B cell (primary cell): ENCODE results near the gene IFRD2. TPM values are rescaled to one million over a fixed set of nuclear protein-coding genes. Genes with fewer than 3 reads are reported as not detected.

ENCODE experiments used
- ATAC-seq: fragments of 200-7000 bp; cut with Tn5 transposase; one replicate; pipeline ENCODE4 v1.10.0; 2021; ENCODE audit warnings: low read depth, mild to moderate bottlenecking, moderate number of reproducible peaks, moderate library complexity
- CTCF ChIA-PET: fragments of 350-600 bp; sonication (Branson Sonifier 250); formaldehyde crosslinking; loops from one replicate; lab custom pipeline; 2021; ENCODE audit warnings: antibody characterized with exemption, inconsistent platforms; lab: Charles Lee
- POLR2A ChIA-PET: fragments of 350-600 bp; sonication (Branson Sonifier 250); formaldehyde crosslinking; loops from one replicate; lab custom pipeline; 2021; ENCODE audit warnings: antibody characterized with exemption; lab: Charles Lee
- DNase-seq: peaks from one replicate; pipeline ENCODE4 v3.0.0; 2013
- H2AFZ ChIP-seq: 2 replicates; pipeline ENCODE4 v1.6.1; 2012; ENCODE audit warnings: mild to moderate bottlenecking, low read depth, low read length; ENCODE audit not compliant: insufficient read depth, poor library complexity, severe bottlenecking
- H3K27ac ChIP-seq, 2 donors: 1 replicate in 1 of 2; 2 replicates in 1 of 2; pipeline ENCODE4 v1.5.1; 2012 to 2013; ENCODE audit warnings: low read length in 2 of 2, mild to moderate bottlenecking in 2 of 2, moderate library complexity in 1 of 2
- H3K27me3 ChIP-seq, 4 experiments: fragments of 200-600 bp in 1 of 4; sonication (generic) in 1 of 4; replicated peaks in 1 of 4; 1 replicate in 2 of 4; 2 replicates in 2 of 4; pipeline versions ENCODE4 v1.6.1 to v1.7.0; 2013 to 2016; ENCODE audit warnings: low read length in 3 of 4, mild to moderate bottlenecking in 2 of 4, mixed read lengths in 1 of 4, moderate library complexity in 1 of 4; ENCODE audit not compliant: insufficient read depth in 4 of 4, control insufficient read depth in 3 of 4; ENCODE audit errors: control extremely low read depth in 1 of 4
- H3K36me3 ChIP-seq, 2 experiments: replicated peaks in 1 of 2; 1 replicate in 1 of 2; 2 replicates in 1 of 2; pipeline versions ENCODE4 v1.6.1 to v1.7.1; 2013; ENCODE audit warnings: low read length in 1 of 2; ENCODE audit not compliant: insufficient read depth in 2 of 2, control insufficient read depth in 1 of 2; ENCODE audit errors: control extremely low read depth in 1 of 2, extremely low read depth in 1 of 2
- H3K4me1 ChIP-seq, 2 donors: fragments of 200-600 bp in 1 of 2; sonication (generic) in 1 of 2; 1 replicate in 1 of 2; 2 replicates in 1 of 2; pipeline versions ENCODE4 v1.5.1 to v1.6.1; 2013 to 2017; ENCODE audit warnings: low read length in 2 of 2; ENCODE audit not compliant: control insufficient read depth in 2 of 2, insufficient read depth in 2 of 2
- H3K4me2 ChIP-seq: replicated peaks from 2 replicates; pipeline ENCODE3; 2012; ENCODE audit warnings: mild to moderate bottlenecking, low read depth, low read length; ENCODE audit not compliant: poor library complexity, severe bottlenecking
- H3K4me3 ChIP-seq, 5 experiments: fragments of 200-600 bp in 1 of 5; sonication (generic) in 1 of 5; 1 replicate in 3 of 5; 2 replicates in 2 of 5; pipeline versions ENCODE4 v1.5.1 to v1.7.0; 2011 to 2016; ENCODE audit warnings: low read length in 4 of 5, mild to moderate bottlenecking in 4 of 5, low read depth in 2 of 5, control low read depth in 1 of 5, moderate library complexity in 1 of 5; ENCODE audit not compliant: insufficient read depth in 1 of 5; ENCODE audit errors: control extremely low read depth in 1 of 5, extremely low read depth in 1 of 5
- H3K79me2 ChIP-seq: fragments of 200-600 bp; sonication (generic); one replicate; pipeline ENCODE4 v1.6.0; 2016; ENCODE audit warnings: low read length; ENCODE audit not compliant: control insufficient read depth, insufficient read depth
- H3K9ac ChIP-seq: fragments of 200-600 bp; sonication (generic); 2 replicates; pipeline ENCODE4 v1.6.1; 2017; ENCODE audit warnings: mild to moderate bottlenecking, low read length, moderate library complexity
- H3K9me3 ChIP-seq, 3 donors: one replicate each; pipeline versions ENCODE4 v1.6.1 to v1.7.1; 2013; ENCODE audit warnings: low read length in 2 of 3; ENCODE audit not compliant: control insufficient read depth in 2 of 3, insufficient read depth in 1 of 3; ENCODE audit errors: control extremely low read depth in 1 of 3
- H4K20me1 ChIP-seq: 2 replicates; pipeline ENCODE4 v1.6.0; 2012; ENCODE audit warnings: mild to moderate bottlenecking, low read length; ENCODE audit not compliant: insufficient read depth, control insufficient read depth, poor library complexity, severe bottlenecking
- H3K27ac Mint-ChIP-seq: one replicate; pipeline ENCODE4 v1.8.0; 2021; ENCODE audit warnings: mixed read lengths
- H3K27me3 Mint-ChIP-seq: one replicate; pipeline ENCODE4 v1.8.0; 2021; ENCODE audit warnings: mixed read lengths
- H3K4me1 Mint-ChIP-seq: one replicate; pipeline ENCODE4 v1.8.0; 2021; ENCODE audit warnings: mixed read lengths
- H3K4me3 Mint-ChIP-seq: one replicate; pipeline ENCODE4 v1.8.0; 2021; ENCODE audit warnings: mixed read lengths
- H3K9me3 Mint-ChIP-seq: one replicate; pipeline ENCODE4 v1.8.0; 2022; ENCODE audit warnings: mixed read lengths; ENCODE audit not compliant: insufficient read depth
- EZH2 ChIP-seq: IDR thresholded peaks from 2 replicates; pipeline ENCODE4 v1.6.1; 2012; ENCODE audit warnings: borderline replicate concordance, low read depth, mild to moderate bottlenecking, moderate library complexity, low read length; ENCODE audit not compliant: insufficient read depth, poor library complexity, severe bottlenecking
- WGBS: methylation state at CpG from one replicate; pipeline ENCODE4 v1.1.5; 2013; ENCODE audit warnings: missing lambda C conversion rate; ENCODE audit not compliant: insufficient coverage; 5-methylcytosine and 5-hydroxymethylcytosine counted together
- intact Hi-C: fragments of 100-400 bp; cut with micrococcal nuclease; formaldehyde crosslinking; loops from one replicate; pipeline ENCODE4 v1.10.0; 2022
- polyA plus RNA-seq: library from polyadenylated mRNA; depleted of rRNA; stranded (reverse); fragments of >200 nt; gene quantifications from 2 replicates; pipeline ENCODE4 v1.2.3, GENCODE V29; 2012
- total RNA-seq, 2 donors: library from RNA; stranded (reverse); fragments of 120-200 nt in 1 of 2; gene quantifications; 1 replicate in 1 of 2; 2 replicates in 1 of 2; pipeline versions ENCODE4 v1.2.3 to v1.2.4, GENCODE V29; 2013 to 2022
- TF ChIP-seq, protein P1 (sequence below): fragments of 200-600 bp; IDR thresholded peaks from one replicate; pipeline ENCODE4 v1.8.0; 2022; ENCODE audit warnings: antibody characterized with exemption, mild to moderate bottlenecking

Gene IFRD2
- total and polyA plus RNA-seq, 2 donors (not counting 1 experiment from before 2014, with no cell fraction given): 63.4 to 80.1 TPM

DNA sequence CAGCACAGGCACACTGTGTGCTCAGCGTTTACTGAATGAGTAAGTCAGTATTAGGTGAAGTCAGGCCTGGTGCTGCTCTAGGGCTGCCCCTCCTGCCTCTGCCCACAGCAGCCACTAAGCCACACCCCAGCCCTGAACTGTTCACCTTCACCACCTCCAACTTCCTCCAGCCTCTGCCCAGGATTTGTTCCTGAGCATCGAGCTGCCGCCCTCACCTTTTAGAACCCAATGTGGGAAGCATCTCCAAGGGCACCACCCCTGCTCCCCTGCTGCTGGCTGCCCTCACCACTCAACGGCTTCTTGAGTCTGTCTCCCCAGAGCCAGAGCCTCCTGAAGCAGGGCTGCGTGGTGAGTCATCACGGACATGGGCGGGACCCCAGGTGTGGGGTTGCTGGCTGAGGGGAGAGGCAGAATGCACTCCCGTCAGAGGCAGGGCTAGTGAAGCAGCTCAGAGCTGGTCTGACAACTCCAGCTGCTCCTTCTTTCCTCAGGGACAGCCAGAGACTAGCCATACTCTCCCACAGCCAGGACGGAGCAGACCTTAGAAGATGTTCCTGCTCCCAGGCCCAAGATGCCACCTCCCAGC lies 24.5 kb upstream of the IFRD2 start:
- no peaks in the 10 kb centered on the region for H3K9me3 ChIP-seq
- no peaks in the 10 kb centered on the region for H3K79me2 ChIP-seq
- H3K27ac Mint-ChIP-seq: peak overlapping the region; percentile 75
- H3K4me3 Mint-ChIP-seq: peak overlapping the region; percentile 56
- no peaks in the 10 kb centered on the region for H3K27me3 Mint-ChIP-seq
- peak overlapping the region in 1 of 2 donors; percentile 4 for H3K27ac ChIP-seq
- WGBS: 67% methylated on average over 9 of the region's 9 CpGs
- ChIA-PET CTCF (no interaction called here), POLR2A (interaction anchor here (0.6 to 1.3 kb wide), 2 partner anchors 17 to 370 kb away, joined by 3 to 4 read pairs; no protein-coding TSS in a partner anchor)
- H3K4me1 Mint-ChIP-seq: peaks cover 38% of the 10 kb centered on the region
- peak overlapping the region; percentile 50 for H3K4me2 ChIP-seq
- H4K20me1 ChIP-seq: no peaks in the 10 kb centered on the region
- H3K4me1 ChIP-seq: peaks cover 20 to 48% of the 10 kb centered on the region in 2 donors
- TF ChIP-seq, protein P1, sequence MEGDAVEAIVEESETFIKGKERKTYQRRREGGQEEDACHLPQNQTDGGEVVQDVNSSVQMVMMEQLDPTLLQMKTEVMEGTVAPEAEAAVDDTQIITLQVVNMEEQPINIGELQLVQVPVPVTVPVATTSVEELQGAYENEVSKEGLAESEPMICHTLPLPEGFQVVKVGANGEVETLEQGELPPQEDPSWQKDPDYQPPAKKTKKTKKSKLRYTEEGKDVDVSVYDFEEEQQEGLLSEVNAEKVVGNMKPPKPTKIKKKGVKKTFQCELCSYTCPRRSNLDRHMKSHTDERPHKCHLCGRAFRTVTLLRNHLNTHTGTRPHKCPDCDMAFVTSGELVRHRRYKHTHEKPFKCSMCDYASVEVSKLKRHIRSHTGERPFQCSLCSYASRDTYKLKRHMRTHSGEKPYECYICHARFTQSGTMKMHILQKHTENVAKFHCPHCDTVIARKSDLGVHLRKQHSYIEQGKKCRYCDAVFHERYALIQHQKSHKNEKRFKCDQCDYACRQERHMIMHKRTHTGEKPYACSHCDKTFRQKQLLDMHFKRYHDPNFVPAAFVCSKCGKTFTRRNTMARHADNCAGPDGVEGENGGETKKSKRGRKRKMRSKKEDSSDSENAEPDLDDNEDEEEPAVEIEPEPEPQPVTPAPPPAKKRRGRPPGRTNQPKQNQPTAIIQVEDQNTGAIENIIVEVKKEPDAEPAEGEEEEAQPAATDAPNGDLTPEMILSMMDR: no peak
- TF ChIP-seq EZH2: no peak
- ATAC-seq: peak; percentile 15
- H3K9ac ChIP-seq: no peak overlapping the region
- H3K27me3 ChIP-seq: no peaks in the 10 kb centered on the region
- H3K36me3 ChIP-seq: peaks cover 0 to 3% of the 10 kb centered on the region in 2 experiments
- no peak overlapping the region for H3K4me3 ChIP-seq
- no peak overlapping the region for H2AFZ ChIP-seq
- H3K9me3 Mint-ChIP-seq: no peaks in the 10 kb centered on the region
- intact Hi-C loops: no loop called here
- no peak for DNase-seq

DNA sequence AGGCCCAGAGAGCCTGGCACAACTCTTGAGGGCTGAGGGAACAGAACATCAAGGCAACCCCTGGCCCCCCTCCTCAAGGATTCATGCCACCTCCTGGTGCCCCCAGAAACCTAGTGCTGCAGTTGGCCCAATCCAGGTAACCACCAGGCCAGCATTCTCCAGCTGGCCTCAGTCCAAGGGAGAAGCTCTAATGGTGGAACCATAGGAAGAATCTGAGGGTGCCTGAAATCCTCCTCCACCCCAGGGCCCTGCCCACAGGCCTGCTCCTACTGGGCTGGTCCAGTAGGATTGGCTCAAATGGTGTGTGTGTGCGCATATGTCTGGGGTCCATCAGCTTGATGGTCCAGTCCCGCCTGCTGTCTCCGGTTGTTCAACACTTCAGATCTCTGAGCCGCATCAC lies 22.6 kb upstream of the IFRD2 start:
- Histone ChIP-seq H3K36me3 (peaks cover 0 to 3% of the 10 kb centered on the region in 2 experiments), H3K27ac (no peak overlapping the region), H4K20me1 (no peaks in the 10 kb centered on the region), H3K9ac (no peak overlapping the region), H2AFZ (no peak overlapping the region), H3K9me3 (no peaks in the 10 kb centered on the region), H3K27me3 (no peaks in the 10 kb centered on the region), H3K4me2 (no peak overlapping the region), H3K4me3 (no peak overlapping the region), H3K4me1 (peaks cover 12 to 36% of the 10 kb centered on the region in 2 donors), H3K79me2 (no peaks in the 10 kb centered on the region)
- no peak for TF ChIP-seq EZH2
- TF ChIP-seq, protein P1: no peak
- ATAC-seq (no peak), DNase-seq (no peak)
- WGBS: 100% methylated on average over 3 of the region's 4 CpGs
- Mint-ChIP-seq H3K27me3 (no peaks in the 10 kb centered on the region), H3K4me1 (peaks cover 27% of the 10 kb centered on the region), H3K4me3 (no peak overlapping the region), H3K9me3 (no peaks in the 10 kb centered on the region), H3K27ac (no peak overlapping the region)
- intact Hi-C loops: no loop called here
- CTCF ChIA-PET: interaction anchor here (1.1 to 2.5 kb wide), 4 partner anchors 10 to 775 kb away, joined by 4 to 11 read pairs (median 4); no protein-coding TSS in a partner anchor
- POLR2A ChIA-PET: no interaction called here
